Measurements from ENCODE around the gene PLB1. TPM values are rescaled to one million over a fixed set of nuclear protein-coding genes. Genes with fewer than 3 reads are reported as not detected.

The PLB1 gene
- total and polyA plus RNA-seq, 9 of the 15 experiments (the other 6 are each of a cell fraction or from before 2014, with no cell fraction given), result 0.01 to 0.09 (median 0.07) TPM; not detected in 2

- TF ChIP-seq, protein P1, sequence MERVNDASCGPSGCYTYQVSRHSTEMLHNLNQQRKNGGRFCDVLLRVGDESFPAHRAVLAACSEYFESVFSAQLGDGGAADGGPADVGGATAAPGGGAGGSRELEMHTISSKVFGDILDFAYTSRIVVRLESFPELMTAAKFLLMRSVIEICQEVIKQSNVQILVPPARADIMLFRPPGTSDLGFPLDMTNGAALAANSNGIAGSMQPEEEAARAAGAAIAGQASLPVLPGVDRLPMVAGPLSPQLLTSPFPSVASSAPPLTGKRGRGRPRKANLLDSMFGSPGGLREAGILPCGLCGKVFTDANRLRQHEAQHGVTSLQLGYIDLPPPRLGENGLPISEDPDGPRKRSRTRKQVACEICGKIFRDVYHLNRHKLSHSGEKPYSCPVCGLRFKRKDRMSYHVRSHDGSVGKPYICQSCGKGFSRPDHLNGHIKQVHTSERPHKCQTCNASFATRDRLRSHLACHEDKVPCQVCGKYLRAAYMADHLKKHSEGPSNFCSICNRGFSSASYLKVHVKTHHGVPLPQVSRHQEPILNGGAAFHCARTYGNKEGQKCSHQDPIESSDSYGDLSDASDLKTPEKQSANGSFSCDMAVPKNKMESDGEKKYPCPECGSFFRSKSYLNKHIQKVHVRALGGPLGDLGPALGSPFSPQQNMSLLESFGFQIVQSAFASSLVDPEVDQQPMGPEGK (CRISPR knock-in tag; IDR thresholded peaks at IDR 0.05; ENCODE audit: borderline replicate concordance), result no peak
- TF ChIP-seq MCM2 (IDR thresholded peaks at IDR 0.05; ENCODE audit: low read depth), result no peak
- TF ChIP-seq ZNF551 (CRISPR knock-in tag; IDR thresholded peaks at IDR 0.05), result no peak
These were observed 122.6 kb downstream of the PLB1 start (continued) for GRCh38 chr2:28618221-28619141.

DNA sequence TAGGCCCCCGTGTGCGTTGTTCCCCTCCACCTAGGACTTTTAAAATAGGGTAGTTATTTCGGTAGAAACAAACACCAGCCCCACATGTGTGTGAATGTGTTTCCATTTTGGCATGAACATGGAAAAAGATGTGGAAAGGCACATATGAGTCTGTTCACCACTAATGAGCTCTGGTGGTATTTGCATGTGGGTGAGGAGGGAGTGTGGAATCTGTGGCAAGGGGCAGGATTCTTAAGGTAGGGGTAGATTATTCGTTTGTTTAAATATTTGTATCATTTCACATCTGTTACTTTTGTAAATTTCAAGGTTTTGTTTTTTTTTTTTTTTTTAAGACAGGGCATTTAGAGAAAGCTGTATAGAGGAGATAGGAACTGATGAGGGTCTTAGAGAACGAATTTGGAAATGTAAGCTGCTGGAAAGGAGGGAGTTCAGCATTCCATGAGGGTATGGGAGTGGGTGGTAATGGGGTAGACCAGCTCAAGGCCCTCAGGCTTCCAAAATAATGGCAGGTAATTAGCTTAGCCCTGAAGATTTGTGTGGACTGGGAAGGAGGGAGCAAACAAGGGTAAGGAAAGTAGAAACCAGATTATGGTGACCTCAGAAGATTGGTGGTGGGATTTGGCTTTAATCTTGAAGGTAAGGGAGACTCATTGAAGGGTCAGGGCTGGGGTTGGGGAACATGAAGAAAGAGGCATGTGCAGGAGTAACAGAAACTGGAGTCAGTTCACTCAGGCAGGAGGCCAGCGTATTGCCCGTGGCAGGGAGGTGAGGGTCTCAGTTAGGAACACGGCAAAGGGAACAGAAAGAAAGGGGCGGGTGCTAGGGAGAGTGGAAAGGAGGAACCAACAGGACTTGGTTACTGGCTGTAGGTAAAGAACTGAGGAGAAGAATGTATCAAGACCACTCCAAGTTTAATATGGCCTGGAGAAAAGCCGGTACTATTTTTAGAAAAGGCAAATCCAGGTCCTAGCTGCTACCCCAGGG lies 123.6 kb downstream of the PLB1 start:
- Histone ChIP-seq H2AFZ (ENCODE audit: low read depth, low read length) (no peak overlapping the region), H3K9me1 (ENCODE audit: control insufficient read depth, insufficient read depth, low read length) (no peaks in the 10 kb centered on the region), H3K4me3 (no peak overlapping the region), H3K36me3 (ENCODE audit: control insufficient read depth, insufficient read depth, low read length) (no peaks in the 10 kb centered on the region), H3K27ac (ENCODE audit: extremely low read depth, low read depth, low read length) (no peak overlapping the region), H3K9me3 (replicated peaks; ENCODE audit: control insufficient read depth, insufficient read depth, low read depth, low read length) (no peaks in the 10 kb centered on the region), H3K4me2 (ENCODE audit: insufficient read depth, low read length) (no peak overlapping the region), H3K79me2 (ENCODE audit: control insufficient read depth, insufficient read depth, low read length) (no peaks in the 10 kb centered on the region), H4K20me1 (replicated peaks; ENCODE audit: control insufficient read depth, insufficient read depth, low read length) (peaks cover 3% of the 10 kb centered on the region; the same call in 1 of the 2 replicates), H3K9ac (ENCODE audit: insufficient read depth in 1 of 2, low read depth in 2 of 2, low read length in 2 of 2) (no peak overlapping the region), H3K4me1 (replicated peaks in 1 of 2; ENCODE audit: control insufficient read depth in 2 of 2, insufficient read depth in 2 of 2, low read length in 2 of 2) (peaks cover 6 to 14% of the 10 kb centered on the region in 2 experiments; a peak in 4 of 5 replicates), H3K27me3 (ENCODE audit: control insufficient read depth in 2 of 2, insufficient read depth in 2 of 2, low read length in 2 of 2) (peaks cover 5 to 27% of the 10 kb centered on the region in 2 experiments; a peak in 3 of 5 replicates)
- WGBS (ENCODE audit: insufficient coverage, low coverage, missing lambda C conversion rate), result 6% methylated on average over 10 of the region's 10 CpGs
- ATAC-seq, result no peak
- no peak for FAIRE-seq
- ChIA-PET CTCF (ENCODE audit: low intra/inter-chr PET ratio) (interaction anchor here (0.5 to 0.6 kb wide), 3 partner anchors 38 to 227 kb away, joined by 3 to 8 read pairs (median 3); partner anchors contain the start of gene FOSL2), POLR2A (interaction anchor here (0.7 kb wide), 1 partner anchor 9 kb away, joined by 3 read pairs; no protein-coding TSS in a partner anchor)
- intact Hi-C loops (cut with micrococcal nuclease) (no loop called here), in situ Hi-C loops (cut with MboI) (no loop called here)
- DNase-seq (ENCODE audit: extremely low read depth in 1 of 4, low spot score in 3 of 4), result no peak
- BruUV-seq (replicated peaks), result no TSS peak
- TF ChIP-seq RAD51 (IDR thresholded peaks at IDR 0.05; ENCODE audit: borderline replicate concordance, low read depth) (no peak), FOXP1 (CRISPR knock-in tag; IDR thresholded peaks at IDR 0.05) (no peak), NFE2L1 (tag; IDR thresholded peaks at IDR 0.05; ENCODE audit: borderline replicate concordance, low read depth) (no peak), RBM14 (IDR thresholded peaks at IDR 0.05; ENCODE audit: borderline replicate concordance, insufficient read depth, low read depth, low read length) (no peak), NFRKB (IDR thresholded peaks at IDR 0.05; ENCODE audit: low read depth) (no peak), ZNF707 (CRISPR knock-in tag; conservative IDR thresholded peaks at IDR 0.05) (no peak), SMARCA5 (IDR thresholded peaks at IDR 0.05) (no peak), HIVEP1 (CRISPR knock-in tag; IDR thresholded peaks at IDR 0.05) (no peak), CBX8 (IDR thresholded peaks at IDR 0.05; ENCODE audit: borderline replicate concordance, extremely low read depth, low read depth, low read length, poor library complexity, severe bottlenecking) (peak; percentile 88), ARID3B (CRISPR knock-in tag; IDR thresholded peaks at IDR 0.05; ENCODE audit: borderline replicate concordance) (no peak)

Measured in K562 (cell line).